ENCODE measurements around the gene TPRG1L.

Gene TPRG1L

GRCh38 chr1:3676581-3677470 is 52.0 kb downstream of the TPRG1L start:
- TF ChIP-seq FOXP2 (optimal IDR thresholded peaks at IDR 0.05; ENCODE audit: borderline replicate concordance, extremely low read depth, extremely low read length, insufficient read depth) (no peak), SIN3A (IDR thresholded peaks at IDR 0.05; ENCODE audit: borderline replicate concordance, insufficient read depth, low read length) (no peak), TAF1 (IDR thresholded peaks at IDR 0.05; ENCODE audit: borderline replicate concordance, insufficient read depth, low read length) (no peak), REST (IDR thresholded peaks at IDR 0.05; ENCODE audit: insufficient read depth in 1 of 2, low read depth in 2 of 2, low read length in 2 of 2) (no peak), POLR2AphosphoS5 (IDR thresholded peaks at IDR 0.05; ENCODE audit: low read depth, low read length) (no peak)

- no peak for TF ChIP-seq REST (IDR thresholded peaks at IDR 0.05; ENCODE audit: insufficient read depth in 1 of 2, low read depth in 2 of 2, low read length in 2 of 2)
- TF ChIP-seq POLR2AphosphoS5 (IDR thresholded peaks at IDR 0.05; ENCODE audit: low read depth, low read length), result no peak
- TF ChIP-seq FOXP2 (optimal IDR thresholded peaks at IDR 0.05; ENCODE audit: borderline replicate concordance, extremely low read depth, extremely low read length, insufficient read depth), result no peak
- TF ChIP-seq TAF1 (IDR thresholded peaks at IDR 0.05; ENCODE audit: borderline replicate concordance, insufficient read depth, low read length), result no peak
- TF ChIP-seq SIN3A (IDR thresholded peaks at IDR 0.05; ENCODE audit: borderline replicate concordance, insufficient read depth, low read length), result no peak
Observed at GRCh38 chr1:3677484-3677883, 52.7 kb downstream of the TPRG1L start.

GRCh38 chr1:3678361-3679097 is 53.7 kb downstream of the TPRG1L start:
- TF ChIP-seq TAF1 (IDR thresholded peaks at IDR 0.05; ENCODE audit: borderline replicate concordance, insufficient read depth, low read length) (no peak), REST (IDR thresholded peaks at IDR 0.05; ENCODE audit: insufficient read depth in 1 of 2, low read depth in 2 of 2, low read length in 2 of 2) (no peak), POLR2AphosphoS5 (IDR thresholded peaks at IDR 0.05; ENCODE audit: low read depth, low read length) (no peak), FOXP2 (optimal IDR thresholded peaks at IDR 0.05; ENCODE audit: borderline replicate concordance, extremely low read depth, extremely low read length, insufficient read depth) (no peak), SIN3A (IDR thresholded peaks at IDR 0.05; ENCODE audit: borderline replicate concordance, insufficient read depth, low read length) (no peak)

GRCh38 chr1:3679098-3679555 is 54.3 kb downstream of the TPRG1L start:
- TF ChIP-seq TAF1 (IDR thresholded peaks at IDR 0.05; ENCODE audit: borderline replicate concordance, insufficient read depth, low read length), result no peak
- TF ChIP-seq REST (IDR thresholded peaks at IDR 0.05; ENCODE audit: insufficient read depth in 1 of 2, low read depth in 2 of 2, low read length in 2 of 2), result no peak

Data from PFSK-1 (cell line).